SU-DHL-6 (cell line): ENCODE data around the gene ALKBH7.

Experiments
- H2AFZ ChIP-seq: fragments of 200-600 bp; sonication (generic); 2 replicates; pipeline ENCODE4 v1.6.1; 2014; ENCODE audit warnings: low read depth, mild to moderate bottlenecking, moderate library complexity, mixed read lengths, antibody characterized with exemption, low read length; ENCODE audit not compliant: severe bottlenecking
- H3F3A ChIP-seq: fragments of 200-600 bp; shearing (Covaris generic); 2 replicates; pipeline ENCODE4 v1.6.0; 2016; ENCODE audit warnings: antibody characterized with exemption, mild to moderate bottlenecking; ENCODE audit not compliant: insufficient read depth
- H3K27ac ChIP-seq: fragments of 200-600 bp; sonication (generic); 2 replicates; pipeline ENCODE4 v1.5.1; 2016; ENCODE audit warnings: low read depth, mild to moderate bottlenecking, low read length, moderate library complexity, mixed read lengths
- H3K27me3 ChIP-seq: fragments of 200-600 bp; sonication (generic), shearing (Covaris generic); 2 replicates; pipeline ENCODE4 v1.6.0; 2014; ENCODE audit warnings: mild to moderate bottlenecking, low read length
- H3K36me3 ChIP-seq: fragments of 200-600 bp; sonication (generic); 2 replicates; pipeline ENCODE4 v1.6.1; 2014; ENCODE audit warnings: mild to moderate bottlenecking, low read length, mixed read lengths
- H3K4me2 ChIP-seq: fragments of 300-600, 200-600 bp; shearing (Covaris generic), sonication (generic); 2 replicates; pipeline ENCODE4 v1.6.0; 2014; ENCODE audit warnings: low read length, low read depth, mild to moderate bottlenecking; ENCODE audit not compliant: poor library complexity, severe bottlenecking
- H3K4me3 ChIP-seq: fragments of 200-600 bp; sonication (generic); 2 replicates; pipeline ENCODE4 v1.5.1; 2014; ENCODE audit warnings: antibody characterized with exemption, low read length, mild to moderate bottlenecking, mixed read lengths; ENCODE audit not compliant: insufficient read depth, poor library complexity, severe bottlenecking
- H3K79me2 ChIP-seq: fragments of 200-600 bp; sonication (generic); 2 replicates; pipeline ENCODE4 v1.6.1; 2014; ENCODE audit warnings: mild to moderate bottlenecking, low read length, moderate library complexity; ENCODE audit not compliant: insufficient read depth
- H3K9ac ChIP-seq: fragments of 200-600 bp; sonication (generic); 2 replicates; pipeline ENCODE4 v1.7.0; 2014; ENCODE audit warnings: mild to moderate bottlenecking, low read length
- H3K9me2 ChIP-seq: fragments of 200-600 bp; sonication (generic); replicated peaks from 2 replicates; pipeline ENCODE4 v1.6.1; 2014; ENCODE audit warnings: low read length; ENCODE audit not compliant: insufficient read depth
- H3K9me3 ChIP-seq: fragments of 200-600 bp; sonication (generic); 2 replicates; pipeline ENCODE4 v1.6.1; 2014; ENCODE audit warnings: low read length, mixed read lengths; ENCODE audit not compliant: insufficient read depth
- H4K20me1 ChIP-seq: fragments of 200-600 bp; sonication (generic); 2 replicates; pipeline ENCODE4 v1.6.1; 2014; ENCODE audit warnings: low read depth, mild to moderate bottlenecking, antibody characterized with exemption, low read length, moderate library complexity, mixed read lengths
- EZH2phosphoT487 ChIP-seq: fragments of 200-600 bp; sonication (generic), shearing (Covaris generic); conservative IDR thresholded peaks from 2 replicates; pipeline ENCODE4 v1.6.1; 2018; ENCODE audit warnings: mild to moderate bottlenecking, antibody characterized with exemption, low read length, moderate library complexity, mixed read lengths
- TF ChIP-seq, protein P1 (sequence below): fragments of 200-600 bp; sonication (generic); IDR thresholded peaks from one replicate; pipeline ENCODE4 v1.5.1; 2017; ENCODE audit warnings: antibody characterized with exemption, mild to moderate bottlenecking, low read length, moderate library complexity; ENCODE audit not compliant: insufficient read depth, poor library complexity, severe bottlenecking

The ALKBH7 gene

DNA sequence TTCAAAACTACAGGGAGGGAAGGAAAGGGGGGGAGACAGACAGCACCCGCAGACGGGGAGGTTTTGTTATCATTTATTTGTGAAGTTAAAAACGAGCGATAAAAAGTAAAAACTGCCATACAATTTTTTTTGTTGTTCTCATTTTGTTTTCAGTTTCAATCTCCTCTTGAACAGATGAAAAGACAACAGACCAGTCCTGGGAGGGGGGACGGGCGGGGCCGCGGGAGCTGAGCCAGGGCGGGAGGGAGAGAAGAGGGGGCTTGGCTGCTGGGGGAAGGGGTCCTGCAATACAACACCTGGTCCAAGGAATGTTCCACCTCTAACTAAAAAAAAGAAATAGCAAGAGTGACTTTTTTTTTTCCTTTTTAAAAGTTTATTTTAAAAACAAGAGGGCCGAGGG is 40.7 kb downstream of the ALKBH7 start:
- H4K20me1 ChIP-seq: no peaks in the 10 kb centered on the region
- H3K27me3 ChIP-seq: no peaks in the 10 kb centered on the region
- H3K9me3 ChIP-seq: no peaks in the 10 kb centered on the region
- no peaks in the 10 kb centered on the region for H3K79me2 ChIP-seq
- H3K36me3 ChIP-seq: no peaks in the 10 kb centered on the region; the same call in 1 of the 2 replicates
- no peak overlapping the region for H3K27ac ChIP-seq
- H3F3A ChIP-seq: peaks cover 5% of the 10 kb centered on the region; the same call in 1 of the 2 replicates
- H3K9me2 ChIP-seq: no peaks in the 10 kb centered on the region
- no peak overlapping the region for H2AFZ ChIP-seq
- no peak overlapping the region for H3K4me3 ChIP-seq
- H3K9ac ChIP-seq: no peak overlapping the region
- no peak for TF ChIP-seq EZH2phosphoT487
- TF ChIP-seq, protein P1, sequence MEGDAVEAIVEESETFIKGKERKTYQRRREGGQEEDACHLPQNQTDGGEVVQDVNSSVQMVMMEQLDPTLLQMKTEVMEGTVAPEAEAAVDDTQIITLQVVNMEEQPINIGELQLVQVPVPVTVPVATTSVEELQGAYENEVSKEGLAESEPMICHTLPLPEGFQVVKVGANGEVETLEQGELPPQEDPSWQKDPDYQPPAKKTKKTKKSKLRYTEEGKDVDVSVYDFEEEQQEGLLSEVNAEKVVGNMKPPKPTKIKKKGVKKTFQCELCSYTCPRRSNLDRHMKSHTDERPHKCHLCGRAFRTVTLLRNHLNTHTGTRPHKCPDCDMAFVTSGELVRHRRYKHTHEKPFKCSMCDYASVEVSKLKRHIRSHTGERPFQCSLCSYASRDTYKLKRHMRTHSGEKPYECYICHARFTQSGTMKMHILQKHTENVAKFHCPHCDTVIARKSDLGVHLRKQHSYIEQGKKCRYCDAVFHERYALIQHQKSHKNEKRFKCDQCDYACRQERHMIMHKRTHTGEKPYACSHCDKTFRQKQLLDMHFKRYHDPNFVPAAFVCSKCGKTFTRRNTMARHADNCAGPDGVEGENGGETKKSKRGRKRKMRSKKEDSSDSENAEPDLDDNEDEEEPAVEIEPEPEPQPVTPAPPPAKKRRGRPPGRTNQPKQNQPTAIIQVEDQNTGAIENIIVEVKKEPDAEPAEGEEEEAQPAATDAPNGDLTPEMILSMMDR: no peak
- no peak overlapping the region for H3K4me2 ChIP-seq

DNA sequence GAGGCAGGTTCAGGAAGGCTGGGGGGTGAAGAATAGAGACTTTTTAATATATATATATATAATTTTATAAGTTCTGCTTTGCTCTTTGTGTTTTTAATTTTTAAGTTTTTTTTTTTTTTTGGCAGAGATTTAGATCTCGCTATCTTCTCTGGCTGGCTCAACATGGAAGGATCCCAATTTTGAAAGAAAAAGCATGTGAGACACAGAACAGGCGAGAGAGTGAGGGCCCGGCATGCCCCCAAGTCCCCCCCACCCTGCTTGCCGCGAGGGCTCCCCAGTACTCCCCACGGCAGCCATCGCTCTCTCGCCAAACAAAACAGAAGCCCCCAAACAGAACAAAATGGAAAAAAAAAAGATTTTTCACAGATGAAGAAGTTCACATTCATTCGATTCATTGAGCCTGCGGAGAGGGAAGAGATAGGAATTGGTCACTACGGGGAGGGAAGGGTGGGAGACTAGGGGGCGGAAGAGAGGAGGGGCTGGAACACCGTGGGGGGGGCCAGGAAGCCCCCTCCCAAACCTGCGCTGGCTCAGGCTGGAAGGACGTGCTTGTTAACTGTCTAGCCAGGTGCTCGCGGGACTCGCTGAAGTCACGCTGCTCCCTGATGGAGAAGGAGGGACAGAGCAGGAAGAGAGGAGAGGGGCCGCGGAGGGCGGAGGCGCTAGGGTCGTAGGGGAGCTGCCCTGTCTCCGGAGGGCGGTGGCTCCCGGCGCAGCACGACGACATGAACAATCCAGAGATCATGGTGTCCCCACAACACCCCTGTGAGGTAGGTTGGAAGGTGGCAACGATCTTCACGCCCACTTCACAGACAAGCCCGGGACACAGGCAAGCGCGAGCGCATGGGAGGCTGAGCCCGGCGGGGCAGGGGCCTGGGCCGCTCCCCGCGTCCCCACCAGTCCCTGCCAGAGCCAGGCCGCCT is 41.4 kb downstream of the ALKBH7 start:
- H4K20me1 ChIP-seq: no peaks in the 10 kb centered on the region
- H3K36me3 ChIP-seq: no peaks in the 10 kb centered on the region; the same call in 1 of the 2 replicates
- peaks cover 5% of the 10 kb centered on the region; the same call in 1 of the 2 replicates for H3F3A ChIP-seq
- H3K4me3 ChIP-seq: no peak overlapping the region
- no peak overlapping the region for H2AFZ ChIP-seq
- no peaks in the 10 kb centered on the region for H3K27me3 ChIP-seq
- H3K9me3 ChIP-seq: no peaks in the 10 kb centered on the region
- H3K27ac ChIP-seq: no peak overlapping the region
- H3K79me2 ChIP-seq: no peaks in the 10 kb centered on the region
- no peaks in the 10 kb centered on the region for H3K9me2 ChIP-seq
- no peak overlapping the region for H3K9ac ChIP-seq
- H3K4me2 ChIP-seq: no peak overlapping the region
- TF ChIP-seq, protein P1: no peak

DNA sequence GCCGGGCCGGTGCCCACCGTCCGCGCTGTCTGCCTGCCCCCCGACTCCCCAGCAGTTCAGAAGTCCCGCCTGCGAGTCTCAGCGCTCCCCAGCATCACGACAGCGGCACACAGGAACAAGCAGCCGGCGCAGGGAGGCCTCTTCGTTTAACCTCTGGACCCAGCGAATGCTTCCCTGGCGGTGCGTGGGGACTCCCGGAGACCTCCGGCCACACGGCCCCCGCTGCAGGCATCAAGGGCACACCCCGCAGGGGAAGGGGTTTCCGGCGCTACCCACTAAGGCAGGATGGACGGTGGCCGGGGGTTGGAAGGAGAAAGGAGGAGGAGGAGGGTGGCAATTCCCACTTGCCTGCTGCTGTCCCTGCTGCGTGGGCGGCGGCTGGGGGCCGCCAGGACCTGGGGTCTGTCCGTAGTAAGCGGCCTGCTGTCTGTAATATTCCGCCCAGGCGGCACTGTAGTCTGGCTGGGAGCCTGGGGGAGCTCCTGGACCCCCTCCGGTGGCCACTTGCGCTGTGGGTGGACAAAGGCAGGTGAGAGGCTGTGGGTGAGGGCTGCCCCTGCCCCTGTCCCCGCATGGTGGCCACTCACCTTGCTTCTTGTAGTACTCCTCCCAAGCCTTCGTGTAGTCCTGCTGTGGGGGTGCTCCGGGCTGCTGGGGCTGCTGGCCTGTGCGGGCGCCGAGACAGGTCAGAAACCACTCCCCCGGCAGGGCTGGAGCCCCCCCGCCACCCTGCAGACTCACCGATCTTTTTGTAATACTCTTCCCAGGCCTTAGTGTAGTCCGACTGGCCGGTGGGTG is 42.4 kb downstream of the ALKBH7 start:
- H3K27ac ChIP-seq: no peak overlapping the region
- H2AFZ ChIP-seq: no peak overlapping the region
- H3K9ac ChIP-seq: no peak overlapping the region
- H3K36me3 ChIP-seq: peaks cover 2% of the 10 kb centered on the region; the same call in 1 of the 2 replicates
- H3K9me3 ChIP-seq: no peaks in the 10 kb centered on the region
- H3F3A ChIP-seq: peaks cover 5% of the 10 kb centered on the region; the same call in 1 of the 2 replicates
- no peak overlapping the region for H3K4me2 ChIP-seq
- TF ChIP-seq, protein P1: no peak
- no peak for TF ChIP-seq EZH2phosphoT487
- no peaks in the 10 kb centered on the region for H3K9me2 ChIP-seq
- no peaks in the 10 kb centered on the region; the same call in 1 of the 2 replicates for H4K20me1 ChIP-seq
- no peaks in the 10 kb centered on the region for H3K27me3 ChIP-seq
- H3K79me2 ChIP-seq: peaks cover 7% of the 10 kb centered on the region
- no peak overlapping the region for H3K4me3 ChIP-seq
